NCI-H2227 (cell line): ENCODE measurements around the gene IRX4.

Experiments
- DNase-seq: peaks from one replicate; lab custom pipeline; 2025; ENCODE audit not compliant: unreplicated experiment; lab: John Stamatoyannopoulos, UW

The IRX4 gene

GRCh38 chr5:1914471-1914870 lies 31.7 kb upstream of the IRX4 start:
- DNase-seq, result no peak

GRCh38 chr5:1913578-1913977 lies 30.9 kb upstream of the IRX4 start:
- no peak for DNase-seq

- no peak for DNase-seq
Measured at GRCh38 chr5:1912951-1913565, 30.3 kb upstream of the IRX4 start.

GRCh38 chr5:1911773-1912235 lies 29.1 kb upstream of the IRX4 start:
- no peak for DNase-seq

GRCh38 chr5:1910861-1911772 lies 28.4 kb upstream of the IRX4 start:
- no peak for DNase-seq

GRCh38 chr5:1910081-1910760 lies 27.5 kb upstream of the IRX4 start:
- DNase-seq, result no peak

GRCh38 chr5:1909346-1909985 lies 26.7 kb upstream of the IRX4 start:
- no peak for DNase-seq

- DNase-seq, result no peak
Measured at GRCh38 chr5:1908931-1909330, 26.2 kb upstream of the IRX4 start.

- no peak for DNase-seq
Measured at GRCh38 chr5:1907616-1908015, 24.9 kb upstream of the IRX4 start.

- no peak for DNase-seq
Measured at GRCh38 chr5:1905108-1905507, 22.4 kb upstream of the IRX4 start.

GRCh38 chr5:1901983-1902382 lies 19.3 kb upstream of the IRX4 start:
- DNase-seq, result no peak

- no peak for DNase-seq
Measured at GRCh38 chr5:1901061-1901460, 18.3 kb upstream of the IRX4 start.

- no peak for DNase-seq
Measured at GRCh38 chr5:1899201-1899600, 16.5 kb upstream of the IRX4 start.

- no peak for DNase-seq
Measured at GRCh38 chr5:1897816-1898450, 15.2 kb upstream of the IRX4 start.

GRCh38 chr5:1897386-1897785 lies 14.7 kb upstream of the IRX4 start:
- DNase-seq, result no peak

GRCh38 chr5:1896602-1897376 lies 14.1 kb upstream of the IRX4 start:
- no peak for DNase-seq

GRCh38 chr5:1895739-1896420 lies 13.2 kb upstream of the IRX4 start:
- no peak for DNase-seq

GRCh38 chr5:1894243-1894642 lies 11.5 kb upstream of the IRX4 start:
- DNase-seq, result no peak

GRCh38 chr5:1893754-1894153 lies 11.0 kb upstream of the IRX4 start:
- DNase-seq, result no peak
